Measurements from ENCODE around the gene DGKA. TPM values are rescaled to one million over a fixed set of nuclear protein-coding genes. Genes with fewer than 3 reads are reported as not detected.
A peak's percentile ranks its signal among the peaks of the same experiment; 100 is the strongest.
"Not testable (repeated sequence)": the region's sequence is repeated elsewhere in the genome, so short reads cannot be mapped to it uniquely, and the experiment has no call there.

Gene DGKA
- total RNA-seq, 1 donor from 2014 or later, result 18.8 TPM

- Mint-ChIP-seq H3K27me3 (ENCODE audit: low read depth) (no peaks in the 10 kb centered on the region), H3K4me1 (peaks cover 33% of the 10 kb centered on the region), H3K9me3 (no peaks in the 10 kb centered on the region), H3K27ac (ENCODE audit: unreplicated experiment) (peak overlapping the region; percentile 38), H3K36me3 (ENCODE audit: low read depth) (peaks cover 5% of the 10 kb centered on the region), H3K4me3 (peak overlapping the region; percentile 94)
- TF ChIP-seq, protein P1, sequence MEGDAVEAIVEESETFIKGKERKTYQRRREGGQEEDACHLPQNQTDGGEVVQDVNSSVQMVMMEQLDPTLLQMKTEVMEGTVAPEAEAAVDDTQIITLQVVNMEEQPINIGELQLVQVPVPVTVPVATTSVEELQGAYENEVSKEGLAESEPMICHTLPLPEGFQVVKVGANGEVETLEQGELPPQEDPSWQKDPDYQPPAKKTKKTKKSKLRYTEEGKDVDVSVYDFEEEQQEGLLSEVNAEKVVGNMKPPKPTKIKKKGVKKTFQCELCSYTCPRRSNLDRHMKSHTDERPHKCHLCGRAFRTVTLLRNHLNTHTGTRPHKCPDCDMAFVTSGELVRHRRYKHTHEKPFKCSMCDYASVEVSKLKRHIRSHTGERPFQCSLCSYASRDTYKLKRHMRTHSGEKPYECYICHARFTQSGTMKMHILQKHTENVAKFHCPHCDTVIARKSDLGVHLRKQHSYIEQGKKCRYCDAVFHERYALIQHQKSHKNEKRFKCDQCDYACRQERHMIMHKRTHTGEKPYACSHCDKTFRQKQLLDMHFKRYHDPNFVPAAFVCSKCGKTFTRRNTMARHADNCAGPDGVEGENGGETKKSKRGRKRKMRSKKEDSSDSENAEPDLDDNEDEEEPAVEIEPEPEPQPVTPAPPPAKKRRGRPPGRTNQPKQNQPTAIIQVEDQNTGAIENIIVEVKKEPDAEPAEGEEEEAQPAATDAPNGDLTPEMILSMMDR (conservative IDR thresholded peaks at IDR 0.05), result peak; percentile 94
- peak; percentile 66 for DNase-seq (ENCODE audit: low read depth, low spot score)
Observed at GRCh38 chr12:55996201-55996714, 65.3 kb downstream of the DGKA start.

DNA sequence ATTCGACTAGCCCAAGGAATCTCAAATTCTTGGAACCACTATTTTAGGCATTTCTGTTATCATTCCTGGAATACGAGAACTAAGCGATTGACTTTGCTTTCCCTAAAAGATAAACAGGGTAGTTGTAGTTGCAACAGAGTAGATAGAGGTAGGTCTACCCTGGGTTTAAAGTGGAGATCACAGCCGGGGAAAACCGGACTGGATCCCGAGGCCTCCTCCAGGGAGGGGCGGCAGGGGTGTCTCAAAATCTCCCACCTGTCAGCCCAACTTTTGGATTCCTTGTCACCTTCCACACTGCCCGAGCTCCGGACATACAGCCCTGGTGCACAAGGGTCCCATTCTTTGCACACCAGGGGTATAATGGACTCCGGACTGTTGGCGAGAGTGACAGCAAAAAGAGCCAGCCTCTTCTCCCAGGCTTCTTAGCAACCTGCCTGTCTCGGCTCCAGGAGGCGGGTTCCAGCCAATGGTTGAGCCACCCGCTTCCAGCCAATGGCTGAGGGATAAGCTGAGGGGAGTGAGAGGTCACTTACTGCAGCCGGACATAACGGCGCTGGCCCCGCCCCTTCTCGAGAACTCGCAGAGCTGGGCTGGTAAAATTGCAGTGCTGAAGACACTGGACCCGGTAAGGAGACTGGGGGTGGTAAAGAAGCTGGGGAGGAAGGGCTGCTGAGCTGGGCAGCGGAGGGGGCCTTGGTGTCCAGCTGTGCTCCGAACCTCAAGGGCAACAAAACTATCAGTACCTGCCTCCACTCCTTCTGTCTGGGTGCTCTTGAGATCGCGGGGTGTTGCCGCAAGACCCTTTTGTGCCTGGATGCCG is 66.0 kb downstream of the DGKA start, which contains the start of gene SUOX:
SUOX (plus strand) TSS at position 562 of the 820 bp plus-strand sequence. CDS start 4,946 bp downstream, outside the sequence.
- DNase-seq (ENCODE audit: low read depth, low spot score), result peak; percentile 86
- Mint-ChIP-seq H3K9me3 (no peaks in the 10 kb centered on the region), H3K4me1 (peaks cover 33% of the 10 kb centered on the region), H3K36me3 (ENCODE audit: low read depth) (peaks cover 8% of the 10 kb centered on the region), H3K27me3 (ENCODE audit: low read depth) (no peaks in the 10 kb centered on the region), H3K4me3 (peak within 1 kb of the TSS; percentile 94), H3K27ac (ENCODE audit: unreplicated experiment) (peak within 1 kb of the TSS; percentile 93)
- TF ChIP-seq, protein P1 (conservative IDR thresholded peaks at IDR 0.05), result no peak

GRCh38 chr12:55997535-55997859 is 66.5 kb downstream of the DGKA start:
- TF ChIP-seq, protein P1 (conservative IDR thresholded peaks at IDR 0.05), result no peak
- Mint-ChIP-seq H3K27ac (ENCODE audit: unreplicated experiment) (peak overlapping the region; percentile 93), H3K9me3 (no peaks in the 10 kb centered on the region), H3K4me3 (peak overlapping the region; percentile 94), H3K4me1 (peaks cover 33% of the 10 kb centered on the region), H3K27me3 (ENCODE audit: low read depth) (no peaks in the 10 kb centered on the region), H3K36me3 (ENCODE audit: low read depth) (peaks cover 12% of the 10 kb centered on the region)
- no peak for DNase-seq (ENCODE audit: low read depth, low spot score)

- not testable (repeated sequence) for H3K9me3 Mint-ChIP-seq; DNase-seq (ENCODE audit: low read depth, low spot score); H3K27me3 Mint-ChIP-seq (ENCODE audit: low read depth)
- peaks cover 20% of the 10 kb centered on the region for H3K36me3 Mint-ChIP-seq (ENCODE audit: low read depth)
- peaks cover 33% of the 10 kb centered on the region for H3K4me1 Mint-ChIP-seq
- peak overlapping the region; percentile 32 for H3K27ac Mint-ChIP-seq (ENCODE audit: unreplicated experiment)
- H3K4me3 Mint-ChIP-seq, result peak overlapping the region; percentile 65
Observed at GRCh38 chr12:55999522-55999921, 68.6 kb downstream of the DGKA start.

- H3K27me3 Mint-ChIP-seq (ENCODE audit: low read depth); H3K27ac Mint-ChIP-seq (ENCODE audit: unreplicated experiment); H3K9me3 Mint-ChIP-seq; DNase-seq (ENCODE audit: low read depth, low spot score): not testable (repeated sequence)
- Mint-ChIP-seq H3K4me1 (peaks cover 33% of the 10 kb centered on the region), H3K36me3 (ENCODE audit: low read depth) (peaks cover 26% of the 10 kb centered on the region), H3K4me3 (peak overlapping the region; percentile 65)
Observed at GRCh38 chr12:55999999-56000540, 69.1 kb downstream of the DGKA start.

GRCh38 chr12:56001487-56002100 is 70.6 kb downstream of the DGKA start:
- Mint-ChIP-seq H3K4me1 (peaks cover 30% of the 10 kb centered on the region), H3K9me3 (no peaks in the 10 kb centered on the region), H3K4me3 (peak overlapping the region; percentile 58), H3K27me3 (ENCODE audit: low read depth) (no peaks in the 10 kb centered on the region), H3K27ac (ENCODE audit: unreplicated experiment) (no peak overlapping the region), H3K36me3 (ENCODE audit: low read depth) (peaks cover 26% of the 10 kb centered on the region)
- TF ChIP-seq, protein P1 (conservative IDR thresholded peaks at IDR 0.05), result no peak
- no peak for DNase-seq (ENCODE audit: low read depth, low spot score)

DNA sequence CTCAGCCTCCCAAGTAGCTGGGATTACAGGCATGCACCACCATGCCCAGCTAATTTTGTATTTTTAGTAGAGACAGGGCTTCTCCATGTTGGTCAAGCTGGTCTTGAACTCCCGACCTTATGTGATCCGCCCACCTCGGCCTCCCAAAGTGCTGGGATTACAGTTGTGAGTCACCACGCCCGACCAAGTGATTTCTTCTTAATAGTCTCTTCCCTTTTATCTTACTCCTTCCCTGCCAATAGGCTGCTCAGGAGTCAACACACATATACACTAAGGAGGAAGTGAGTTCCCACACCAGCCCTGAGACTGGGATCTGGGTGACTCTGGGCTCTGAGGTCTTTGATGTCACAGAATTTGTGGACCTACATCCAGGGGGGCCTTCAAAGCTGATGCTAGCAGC is 72.4 kb downstream of the DGKA start:
- not testable (repeated sequence) for DNase-seq (ENCODE audit: low read depth, low spot score); H3K27me3 Mint-ChIP-seq (ENCODE audit: low read depth); H3K9me3 Mint-ChIP-seq; H3K27ac Mint-ChIP-seq (ENCODE audit: unreplicated experiment)
- Mint-ChIP-seq H3K36me3 (ENCODE audit: low read depth) (peaks cover 32% of the 10 kb centered on the region), H3K4me3 (peak overlapping the region; percentile 67), H3K4me1 (peaks cover 28% of the 10 kb centered on the region)

Data from neural crest cell (in vitro differentiated cells).